T47D (cell line): ENCODE data around the gene SPACDR.
"Not testable (repeated sequence)": the region's sequence is repeated elsewhere in the genome, so short reads cannot be mapped to it uniquely, and the experiment has no call there.

Source experiments
- DNase-seq, 2 experiments: peaks; one replicate each; pipeline versions ENCODE4 v3.0.0 to v3.0.0-alpha.2; 2011 to 2012; ENCODE audit warnings: low read depth in 1 of 2, low spot score in 1 of 2
- JUND ChIP-seq: IDR thresholded peaks from 2 replicates; pipeline ENCODE4 v1.6.1; 2012; ENCODE audit warnings: low read depth
- in situ Hi-C: cut with HindIII; loops from 2 replicates; pipeline ENCODE4 v1.10.0; 2016; ENCODE audit warnings: low sequenced_read_pairs, low pct_unique_long_range_greater_than_20kb

The SPACDR gene, protein sequence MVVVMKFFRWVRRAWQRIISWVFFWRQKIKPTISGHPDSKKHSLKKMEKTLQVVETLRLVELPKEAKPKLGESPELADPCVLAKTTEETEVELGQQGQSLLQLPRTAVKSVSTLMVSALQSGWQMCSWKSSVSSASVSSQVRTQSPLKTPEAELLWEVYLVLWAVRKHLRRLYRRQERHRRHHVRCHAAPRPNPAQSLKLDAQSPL

GRCh38 chr7:100464210-100464660 is at the start of gene SPACDR:
Gene SPACDR, minus strand, starts transcription at chr7:100464260. Its CDS starts 235 bp downstream, at chr7:100464025.
- DNase-seq: no peak
- no peak for TF ChIP-seq JUND
- in situ Hi-C loops: no loop called here

GRCh38 chr7:100513212-100513810 is 49.3 kb upstream of the SPACDR start:
- no peak for DNase-seq
- no peak for TF ChIP-seq JUND
- in situ Hi-C loops: no loop called here

DNA sequence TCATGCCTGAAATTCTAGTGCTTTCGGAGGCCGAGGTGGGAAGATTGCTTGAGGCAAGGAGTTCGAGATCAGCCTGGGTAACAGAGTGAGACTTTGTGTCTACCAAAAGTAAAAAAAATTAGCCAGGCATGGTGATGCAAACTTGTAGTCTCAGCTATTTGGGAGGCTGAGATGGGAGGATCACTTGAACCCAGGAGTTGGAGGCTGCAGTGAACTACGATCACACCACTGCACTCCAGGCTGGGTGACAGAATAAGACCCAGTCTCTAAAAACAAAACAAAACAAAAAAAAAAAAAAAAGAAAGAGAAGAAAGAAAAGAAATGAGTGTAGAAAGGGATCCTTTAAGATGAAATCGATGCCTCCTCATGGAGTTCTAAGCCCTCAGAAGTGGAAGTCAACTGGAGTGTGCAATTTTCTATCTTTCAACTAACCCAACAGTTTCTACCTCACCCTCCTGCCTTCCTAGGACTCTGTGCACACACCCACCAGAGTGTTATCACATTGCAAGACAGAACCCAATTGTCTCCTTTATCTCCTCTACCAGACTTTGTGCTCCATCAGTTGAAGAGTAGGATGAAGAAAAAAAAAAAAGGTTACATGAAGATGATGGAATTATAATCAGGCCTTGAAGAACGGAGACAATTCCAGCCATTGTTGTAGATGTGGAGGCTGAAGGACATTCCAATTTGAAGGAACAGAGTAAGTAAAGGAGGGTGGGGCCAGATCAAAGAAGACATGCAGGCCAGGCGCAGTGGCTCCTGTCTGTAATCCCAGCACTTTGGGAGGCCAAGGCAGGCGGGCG is 46.6 kb upstream of the SPACDR start:
- in situ Hi-C loops: no loop called here
- no peak for DNase-seq
- TF ChIP-seq JUND: no peak

DNA sequence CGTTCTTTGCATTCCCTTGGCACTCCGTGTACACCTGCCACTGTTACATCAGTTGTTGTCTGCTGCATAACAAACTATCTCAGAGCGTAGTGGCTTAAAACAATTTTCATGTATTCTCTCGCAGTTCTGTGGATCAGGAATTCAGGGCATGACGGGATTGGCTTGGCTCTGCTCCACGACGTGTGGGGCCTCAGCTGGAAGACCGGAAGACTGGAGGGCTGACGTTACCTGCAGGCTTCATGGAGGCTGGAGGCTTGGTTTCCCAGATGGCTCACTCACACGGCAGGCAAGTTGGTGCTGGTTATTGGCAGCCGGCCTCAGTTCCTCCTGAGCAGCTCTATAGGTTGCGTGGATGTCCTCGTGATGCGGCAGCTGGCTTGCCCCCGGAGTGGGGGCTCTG is 45.2 kb upstream of the SPACDR start:
- no peak for DNase-seq
- TF ChIP-seq JUND: no peak
- in situ Hi-C loops: no loop called here

DNA sequence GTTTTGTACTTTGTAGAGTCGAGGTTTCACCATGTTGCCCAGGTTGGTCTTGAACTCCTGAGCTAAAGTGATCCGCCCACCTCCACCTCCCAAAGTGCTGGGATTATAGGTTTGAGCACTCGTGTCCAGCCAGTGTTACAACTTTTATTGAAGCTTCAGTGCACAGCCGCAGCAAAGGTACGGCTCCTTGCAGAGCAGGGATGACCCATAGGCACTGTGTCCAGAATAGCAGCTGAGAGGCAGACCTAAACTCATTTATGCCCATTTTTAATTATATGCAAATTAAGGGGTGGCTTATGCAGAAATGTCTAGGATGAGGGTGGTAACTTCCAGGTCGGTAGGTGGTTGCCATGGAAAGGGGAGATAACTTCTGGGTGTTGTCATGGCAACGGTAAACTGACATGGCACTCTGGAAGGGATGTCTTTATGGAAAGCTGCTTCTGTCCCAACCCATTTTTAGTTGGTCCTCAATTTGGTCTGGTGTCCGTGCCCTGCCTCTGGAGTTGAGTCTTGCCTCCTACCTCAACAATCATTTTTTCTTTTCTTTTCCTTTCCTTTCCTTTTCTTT is 42.4 kb upstream of the SPACDR start:
- no peak for DNase-seq
- in situ Hi-C loops: no loop called here
- no peak for TF ChIP-seq JUND

- no peak for TF ChIP-seq JUND
- in situ Hi-C loops: no loop called here
- no peak for DNase-seq
Measured at GRCh38 chr7:100504887-100505611, 41.0 kb upstream of the SPACDR start.

- DNase-seq, in situ Hi-C loops: not testable (repeated sequence)
Measured at GRCh38 chr7:100504031-100504430, 40.0 kb upstream of the SPACDR start.

GRCh38 chr7:100500743-100501142 is 36.7 kb upstream of the SPACDR start:
- DNase-seq, in situ Hi-C loops: not testable (repeated sequence)

- TF ChIP-seq JUND: no peak
- in situ Hi-C loops: no loop called here
- no peak for DNase-seq
Measured at GRCh38 chr7:100496509-100496908, 32.4 kb upstream of the SPACDR start.

GRCh38 chr7:100493476-100494264 is 29.6 kb upstream of the SPACDR start:
- TF ChIP-seq JUND: no peak
- DNase-seq: no peak
- in situ Hi-C loops: no loop called here

- in situ Hi-C loops: no loop called here
- DNase-seq: no peak
- TF ChIP-seq JUND: no peak
Measured at GRCh38 chr7:100492738-100493475, 28.8 kb upstream of the SPACDR start.

GRCh38 chr7:100491192-100491578 is 27.1 kb upstream of the SPACDR start:
- in situ Hi-C loops: no loop called here
- no peak for TF ChIP-seq JUND
- no peak for DNase-seq
